NT2/D1 (cell line): Measurements from ENCODE around the gene TUBA3D.
"Not testable (repeated sequence)": the region's sequence is repeated elsewhere in the genome, so short reads cannot be mapped to it uniquely, and the experiment has no call there.

ENCODE experiments used
- SUZ12 ChIP-seq: IDR thresholded peaks from 2 replicates; pipeline ENCODE4 v1.6.1; 2011; ENCODE audit not compliant: insufficient read length, insufficient read depth; ENCODE audit errors: extremely low read depth
- YY1 ChIP-seq: IDR thresholded peaks from 2 replicates; pipeline ENCODE4 v1.6.1; 2011; ENCODE audit not compliant: insufficient read length, insufficient read depth
- ZNF274 ChIP-seq: IDR thresholded peaks from 2 replicates; pipeline ENCODE4 v1.6.1; 2011; ENCODE audit warnings: mild to moderate bottlenecking, low read depth, low read length

- not testable (repeated sequence) for TF ChIP-seq ZNF274, YY1, SUZ12
Measured at GRCh38 chr2:131491469-131491836, 15.5 kb downstream of the TUBA3D start.
